ENCODE data around the gene LMBR1L. TPM values are rescaled to one million over a fixed set of nuclear protein-coding genes. Genes with fewer than 3 reads are reported as not detected.

The LMBR1L gene
- total RNA-seq, 1 experiment from 2014 or later = 55.1 TPM

GRCh38 chr12:49138999-49139398, 28.4 kb upstream of the LMBR1L start:
- no peak overlapping the region for H3K4me3 Mint-ChIP-seq
- no peak overlapping the region for H3K27ac Mint-ChIP-seq
- Histone ChIP-seq H3K27ac (ENCODE audit: insufficient read length, low read depth, low read length) (no peak overlapping the region), H3K14ac (ENCODE audit: insufficient read depth, low read length) (no peak overlapping the region), H3T11ph (ENCODE audit: low read length) (no peak overlapping the region), H3K27me3 (ENCODE audit: insufficient read depth, low read length) (no peaks in the 10 kb centered on the region), H3K79me1 (ENCODE audit: insufficient read depth, low read depth, low read length, poor library complexity, severe bottlenecking) (no peaks in the 10 kb centered on the region), H3K9ac (ENCODE audit: extremely low read depth, insufficient read length, low read length) (no peak overlapping the region), H4K20me1 (ENCODE audit: control insufficient read depth, insufficient read depth, insufficient read length) (no peaks in the 10 kb centered on the region), H3K79me2 (ENCODE audit: insufficient read depth, low read length) (no peaks in the 10 kb centered on the region), H2BK5ac (ENCODE audit: insufficient read length, low read length) (no peak overlapping the region), H4K5ac (ENCODE audit: insufficient read length, low read depth, low read length) (no peak overlapping the region), H4K91ac (ENCODE audit: insufficient read length, low read depth, low read length) (no peak overlapping the region), H4K8ac (replicated peaks; ENCODE audit: insufficient read length, low read depth, low read length) (no peak overlapping the region), H2BK12ac (ENCODE audit: insufficient read length, low read depth, low read length) (no peak overlapping the region), H3K4me1 (ENCODE audit: insufficient read depth, low read length) (no peaks in the 10 kb centered on the region), H2AK5ac (ENCODE audit: insufficient read length, low read length) (no peak overlapping the region), H2BK20ac (ENCODE audit: low read depth, low read length, poor library complexity, severe bottlenecking) (no peak overlapping the region), H3K56ac (ENCODE audit: insufficient read length, low read depth, low read length) (no peak overlapping the region), H3K9me3 (ENCODE audit: control insufficient read depth, low read depth, low read length) (no peaks in the 10 kb centered on the region), H3K4me2 (ENCODE audit: insufficient read depth, insufficient read length, low read length) (no peak overlapping the region), H2BK15ac (ENCODE audit: low read depth, low read length) (no peak overlapping the region), H3K18ac (ENCODE audit: insufficient read length, low read depth, low read length) (no peak overlapping the region), H2AFZ (ENCODE audit: low read length) (no peak overlapping the region), H3K23me2 (ENCODE audit: insufficient read length, low read depth, low read length, poor library complexity, severe bottlenecking) (no peaks in the 10 kb centered on the region), H3K23ac (ENCODE audit: insufficient read length, low read depth, low read length) (no peak overlapping the region), H2BK120ac (ENCODE audit: low read depth, low read length, poor library complexity, severe bottlenecking) (no peak overlapping the region), H3K4ac (ENCODE audit: low read depth, low read length) (no peak overlapping the region)
- no peak for DNase-seq
- WGBS (ENCODE audit: extremely low coverage, insufficient read length, low lambda C conversion rate) = no CpG with 5 or more reads among the region's 2 CpGs
- peaks cover 0 to 4% of the 10 kb centered on the region in 2 experiments; a peak in 1 of 4 replicates for H3K4me1 Mint-ChIP-seq
- H3K36me3 Mint-ChIP-seq (ENCODE audit: insufficient read depth in 1 of 3, low read depth in 3 of 3) = peaks cover 0 to 1% (median under 1%) of the 10 kb centered on the region in 3 experiments; a peak in 2 of 7 replicates
- H3K27me3 Mint-ChIP-seq (ENCODE audit: low read depth) = no peaks in the 10 kb centered on the region
- no peak for TF ChIP-seq CTCF (conservative IDR thresholded peaks at IDR 0.05)
- H3K9me3 Mint-ChIP-seq = 0 out of 5 replicates have a peak, but pooled peaks cover 0 to under 1% of the 10 kb centered on the region in 2 experiments

All from H9 (cell line).